Stimulated activated CD4-positive, alpha-beta T cell treated with anti-CD3 and anti-CD28 coated beads, TNF-alpha, amount 100 ng/mL, for 48 hours (primary cell): Measurements from ENCODE around the gene ATG12.
A peak's percentile ranks its signal among the peaks of the same experiment; 100 is the strongest.
"Not testable (repeated sequence)": the region's sequence is repeated elsewhere in the genome, so short reads cannot be mapped to it uniquely, and the experiment has no call there.

ENCODE experiments used
- DNase-seq, 3 donors: peaks; one replicate each; pipeline ENCODE4 v3.0.0-alpha.2; 2020; ENCODE audit warnings: low read depth in 3 of 3

ATG12 gene

GRCh38 chr5:115842952-115843351 is 1.6 kb upstream of the ATG12 start:
- no peak for DNase-seq

DNA sequence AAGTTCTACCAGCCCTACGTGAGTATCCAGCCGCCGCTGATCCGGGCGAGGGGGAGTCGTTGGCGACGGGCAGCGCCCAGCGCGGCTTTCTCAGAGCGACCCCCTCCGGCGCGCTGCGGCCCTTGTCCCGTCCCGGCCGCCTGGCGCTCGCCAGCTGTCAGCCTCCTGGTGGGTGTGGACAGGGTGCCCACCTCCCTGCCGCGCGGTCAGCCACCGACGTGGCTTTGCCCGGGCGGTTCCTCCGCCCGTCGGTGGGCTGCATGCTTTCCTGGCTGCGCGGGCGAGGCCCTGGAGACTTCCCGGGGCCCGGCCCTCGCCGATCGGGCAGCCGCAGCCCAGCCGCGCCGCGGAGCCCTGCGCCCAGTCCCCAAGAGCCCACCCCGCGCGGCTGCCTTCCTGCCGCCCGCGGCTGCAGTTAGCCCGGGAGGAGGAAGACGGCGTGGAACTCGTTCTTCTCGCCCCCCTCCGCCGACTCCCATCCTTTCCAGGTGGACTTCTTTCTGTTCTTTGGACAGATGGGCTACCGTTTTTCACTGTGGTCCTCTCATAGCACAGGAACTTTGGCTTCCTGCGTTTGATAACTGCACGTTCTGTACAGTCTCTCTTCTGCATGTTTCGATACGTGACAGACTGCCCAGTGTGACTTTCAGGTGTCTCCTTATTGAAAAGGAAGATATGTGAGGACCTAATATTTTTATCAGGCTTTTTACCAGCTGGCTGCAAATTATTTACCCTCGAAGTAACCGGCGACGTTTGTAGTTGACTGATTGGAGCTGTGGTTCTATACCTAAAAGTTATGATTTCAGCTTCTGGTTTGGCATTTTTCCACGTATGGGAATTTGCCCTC is 947 bp upstream of the ATG12 start:
- DNase-seq, result peak in 1 of 3 donors; percentile 7

GRCh38 chr5:115840873-115841272 is 492 bp downstream of the ATG12 start:
- DNase-seq, result no peak

DNA sequence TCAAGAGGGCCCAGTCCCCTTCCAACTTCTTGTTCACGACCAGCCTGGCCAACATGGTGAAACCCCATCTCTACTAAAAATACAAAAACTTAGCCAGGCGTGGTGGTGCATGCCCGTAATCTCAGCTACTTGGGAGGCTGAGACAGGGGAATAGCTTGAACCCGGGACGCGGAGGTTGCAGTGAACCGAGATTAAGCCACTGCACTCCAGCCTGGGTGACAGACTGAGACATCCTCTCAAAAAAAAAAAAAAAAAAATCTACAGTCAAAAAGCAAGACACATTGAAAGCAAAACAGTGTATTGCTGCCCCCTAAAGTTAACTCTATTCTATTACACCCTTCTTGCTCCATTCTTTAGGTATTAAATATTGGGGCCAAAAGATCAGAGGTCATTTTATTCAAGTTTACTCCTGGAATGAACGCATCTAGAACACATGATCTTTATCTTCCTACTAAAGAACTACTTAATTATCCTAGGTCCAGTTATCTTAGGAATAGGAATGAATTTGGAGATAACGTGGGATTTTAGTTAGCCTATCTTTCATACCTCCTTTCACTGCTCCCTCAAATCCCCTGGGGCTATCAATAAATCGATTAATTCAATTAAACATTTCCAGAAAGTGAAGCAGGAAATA is 2.4 kb downstream of the ATG12 start:
- DNase-seq, result no peak

GRCh38 chr5:115835481-115835880 is 5.9 kb downstream of the ATG12 start:
- no peak for DNase-seq

DNA sequence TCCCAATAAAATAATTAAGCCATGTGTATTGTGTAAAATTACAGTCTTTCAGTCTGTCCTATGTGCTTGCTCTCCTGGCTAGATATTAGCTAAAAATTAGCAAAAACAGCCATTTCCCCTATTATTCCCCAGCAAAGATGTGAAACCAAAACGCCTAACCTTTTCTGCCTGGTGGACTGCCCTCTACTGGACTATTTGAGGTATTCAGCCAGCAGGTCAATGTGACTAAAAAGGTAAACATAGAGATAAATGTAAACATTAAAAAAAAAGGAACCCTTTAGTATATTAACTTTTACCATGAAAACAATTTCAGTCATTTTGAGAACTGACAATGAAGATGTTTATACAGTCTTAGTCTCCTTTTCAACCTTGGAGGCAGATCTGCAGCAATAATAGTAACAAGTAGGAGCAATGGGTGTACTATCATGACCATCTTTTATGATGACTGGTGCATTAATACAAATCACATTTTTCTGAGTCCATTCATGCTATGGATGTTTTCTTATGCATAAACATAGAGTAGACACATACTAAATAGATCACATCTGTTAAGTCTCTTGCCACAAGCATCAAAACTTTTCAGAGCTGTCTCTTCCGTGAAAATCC is 10.1 kb downstream of the ATG12 start:
- DNase-seq, result no peak

GRCh38 chr5:115829913-115830312 is 11.5 kb downstream of the ATG12 start:
- DNase-seq, result no peak

DNA sequence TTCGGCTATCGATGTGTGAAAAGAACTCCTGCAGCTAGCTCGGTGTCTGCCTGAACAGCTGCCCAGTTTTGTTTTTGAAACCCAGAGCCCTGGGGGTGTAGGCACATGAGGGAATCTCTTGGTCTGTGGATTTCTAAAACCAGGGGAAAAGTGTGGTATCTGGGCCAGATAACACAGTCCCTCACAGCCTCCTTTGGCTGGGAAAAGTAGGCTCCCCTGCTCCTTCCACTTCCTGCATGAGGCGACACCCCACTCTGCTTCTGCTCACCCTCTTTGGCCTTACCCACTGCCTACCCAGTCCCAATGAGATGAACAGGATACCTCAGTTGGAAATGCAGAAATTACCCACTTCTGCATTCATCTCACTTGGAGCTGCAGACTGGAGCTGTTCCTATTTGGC is 15.4 kb downstream of the ATG12 start:
- no peak for DNase-seq

DNA sequence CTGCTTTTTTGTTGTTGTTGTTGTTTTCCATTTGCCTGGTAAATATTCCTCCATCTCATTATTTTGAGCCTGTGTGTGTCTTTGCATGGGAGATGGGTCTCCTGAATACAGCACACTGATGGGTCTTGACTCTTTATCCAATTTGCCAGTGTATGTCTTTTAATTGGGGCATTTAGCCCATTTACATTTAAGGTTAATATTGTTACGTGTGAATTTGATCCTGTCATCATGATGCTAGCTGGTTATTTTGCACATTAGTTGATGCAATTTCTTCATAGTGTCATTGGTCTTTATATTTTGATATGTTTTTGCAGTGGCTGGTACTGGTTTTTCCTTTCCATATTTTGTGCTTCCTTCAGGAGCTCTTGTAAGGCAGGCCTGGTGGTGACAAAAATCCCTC is 16.4 kb downstream of the ATG12 start:
- not testable (repeated sequence) for DNase-seq

GRCh38 chr5:115820846-115821245 is 20.5 kb downstream of the ATG12 start:
- no peak for DNase-seq

DNA sequence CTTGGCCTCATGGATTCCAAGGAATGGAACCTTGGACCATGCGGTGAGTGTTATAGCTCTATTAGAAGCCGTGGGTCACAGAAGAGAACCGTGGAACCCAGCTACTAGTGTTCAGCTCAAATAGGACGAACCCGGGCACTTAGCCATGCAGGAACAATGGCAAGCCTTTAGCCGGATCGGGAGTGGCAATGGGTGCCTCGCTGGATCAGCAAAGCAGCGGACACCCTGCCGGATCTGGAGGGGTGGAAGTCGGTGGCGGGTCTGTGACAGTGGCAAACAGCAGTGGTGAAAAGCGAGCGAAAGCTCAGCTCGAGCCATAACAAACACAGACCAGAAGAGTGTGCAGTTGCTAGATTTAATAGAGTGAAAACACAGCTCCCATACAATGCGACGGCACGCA is 22.5 kb downstream of the ATG12 start:
- no peak for DNase-seq

GRCh38 chr5:115817386-115817785 is 24.0 kb downstream of the ATG12 start:
- no peak for DNase-seq

DNA sequence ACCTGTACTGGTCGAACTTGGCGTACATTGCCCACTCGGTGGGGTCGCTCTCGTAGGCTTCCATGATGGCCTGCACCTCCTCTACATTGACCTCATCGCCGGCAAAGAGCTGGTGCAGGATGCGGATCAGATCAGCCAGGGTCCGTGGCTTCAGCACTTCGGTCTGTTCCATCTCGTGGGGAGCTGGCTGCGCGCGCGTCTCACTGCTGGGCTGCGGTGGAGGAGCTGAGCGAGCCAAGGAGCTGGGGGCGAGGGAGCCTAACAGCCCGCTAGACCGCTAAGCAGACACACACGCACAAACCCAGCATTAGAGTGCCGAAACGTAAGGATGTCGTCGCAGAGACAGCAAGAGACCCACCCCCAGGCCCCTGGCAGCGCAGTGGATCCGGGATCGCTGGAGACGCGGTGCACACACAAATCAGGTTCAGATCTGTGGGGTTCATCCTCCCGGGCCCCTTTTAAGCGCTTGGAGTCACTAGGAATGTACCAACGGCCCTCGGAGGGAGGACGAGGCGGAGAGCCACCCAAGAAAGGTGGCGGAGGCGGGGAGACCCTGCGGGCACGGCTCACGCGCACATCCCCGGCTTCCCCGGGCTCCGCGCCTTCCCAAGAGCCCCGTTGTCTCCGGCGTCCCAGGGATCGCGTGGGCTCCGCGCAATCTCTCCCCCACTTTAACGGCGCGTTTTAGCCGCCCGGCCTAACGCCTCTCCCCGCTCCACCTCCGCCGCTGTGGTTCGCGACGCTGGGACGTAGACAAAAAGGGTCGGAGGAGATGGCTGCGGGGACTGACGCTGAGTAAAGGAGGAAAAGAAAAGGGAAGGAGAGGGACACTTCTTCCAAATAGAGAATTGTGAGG is 24.9 kb downstream of the ATG12 start, which contains the start of gene CDO1:
Gene CDO1 (minus strand): TSS at position 434 of the 856 bp plus-strand sequence. CDS start 262 bp downstream, at position 172.
- no peak for DNase-seq

DNA sequence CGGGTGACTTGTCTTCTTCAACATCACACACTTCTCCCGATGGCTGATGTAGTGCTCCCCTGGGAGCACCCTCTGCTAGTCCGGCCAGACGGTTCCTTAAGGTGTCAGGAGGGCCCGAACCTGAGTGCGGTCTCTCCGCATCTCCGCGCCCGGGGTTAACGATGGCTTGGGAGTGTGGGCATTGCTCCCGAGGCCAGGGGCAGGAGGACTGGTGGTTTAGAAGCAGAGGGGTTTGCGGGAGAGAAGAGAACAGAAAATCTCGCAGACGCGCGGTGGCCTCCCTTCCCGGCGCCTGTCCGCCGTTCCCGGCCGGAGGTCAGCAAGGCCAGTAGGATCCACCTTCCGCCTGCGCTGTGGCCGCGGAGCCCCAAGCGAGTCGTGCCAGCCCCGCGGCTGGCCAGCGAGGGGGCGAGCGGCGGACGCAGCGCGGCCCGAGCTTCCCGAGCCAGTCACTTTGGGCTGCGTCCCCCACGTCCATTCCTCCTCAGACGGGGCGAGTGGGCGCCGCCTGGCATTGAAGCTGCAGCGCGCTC is 25.6 kb downstream of the ATG12 start:
- no peak for DNase-seq

- no peak for DNase-seq
Measured at GRCh38 chr5:115815006-115815692, 26.2 kb downstream of the ATG12 start.

DNA sequence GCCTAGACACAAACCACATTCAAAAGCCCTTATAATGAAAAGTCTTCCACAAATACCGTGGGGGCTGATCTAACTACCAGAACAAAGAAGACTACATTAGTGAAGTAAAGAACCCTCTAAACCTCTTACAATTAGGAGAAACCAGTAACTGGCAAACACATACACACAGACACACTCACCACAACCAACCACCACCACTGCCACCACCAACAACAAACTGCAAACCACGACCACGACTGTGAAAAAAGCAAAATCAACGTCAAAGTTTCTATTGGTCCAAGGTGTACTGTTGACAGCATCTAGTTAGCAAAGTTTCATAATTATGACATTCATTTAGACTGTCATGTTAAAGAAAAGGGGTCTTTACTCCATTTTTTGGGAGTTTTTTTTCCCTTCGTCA is 27.6 kb downstream of the ATG12 start:
- no peak for DNase-seq

DNA sequence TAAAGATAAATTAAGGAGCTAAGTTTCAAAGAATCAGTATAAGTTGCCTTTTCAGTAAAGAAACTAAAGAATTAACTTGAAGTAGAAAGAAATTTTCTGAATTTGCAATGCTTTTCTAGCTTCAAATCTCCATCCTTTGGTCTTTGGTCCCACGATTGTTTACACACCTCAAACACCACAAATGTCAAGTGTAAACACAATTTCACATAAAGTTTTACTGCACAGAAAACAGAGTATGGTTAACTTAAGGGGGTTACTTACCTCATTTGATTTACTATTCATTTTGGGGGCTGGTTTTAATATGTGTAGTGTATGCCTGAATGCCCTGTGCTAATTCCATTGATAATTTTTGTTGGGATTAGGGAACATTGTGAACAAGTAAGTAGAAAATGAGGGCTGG is 29.0 kb downstream of the ATG12 start:
- DNase-seq, result no peak

DNA sequence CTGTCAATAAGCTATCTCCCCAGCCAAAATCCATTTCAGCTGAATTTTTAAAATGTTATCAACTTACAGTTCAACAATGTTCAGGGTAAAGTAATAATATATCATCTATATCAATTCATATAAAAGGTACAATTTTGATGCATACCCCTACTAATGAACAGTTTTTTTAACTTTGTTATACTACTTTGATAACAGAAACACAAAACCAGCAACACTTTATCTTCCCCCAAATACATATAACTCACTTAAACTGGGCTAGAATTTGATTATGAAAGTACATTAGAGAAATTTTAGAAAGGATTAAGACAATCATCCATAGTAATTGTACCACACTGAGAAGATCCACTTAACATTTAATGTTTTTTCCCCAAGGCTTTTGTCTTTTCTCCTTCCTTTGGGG is 30.0 kb downstream of the ATG12 start:
- no peak for DNase-seq

GRCh38 chr5:115810761-115811160 is 30.6 kb downstream of the ATG12 start:
- DNase-seq, result no peak

- no peak for DNase-seq
Measured at GRCh38 chr5:115809946-115810345, 31.4 kb downstream of the ATG12 start.

DNA sequence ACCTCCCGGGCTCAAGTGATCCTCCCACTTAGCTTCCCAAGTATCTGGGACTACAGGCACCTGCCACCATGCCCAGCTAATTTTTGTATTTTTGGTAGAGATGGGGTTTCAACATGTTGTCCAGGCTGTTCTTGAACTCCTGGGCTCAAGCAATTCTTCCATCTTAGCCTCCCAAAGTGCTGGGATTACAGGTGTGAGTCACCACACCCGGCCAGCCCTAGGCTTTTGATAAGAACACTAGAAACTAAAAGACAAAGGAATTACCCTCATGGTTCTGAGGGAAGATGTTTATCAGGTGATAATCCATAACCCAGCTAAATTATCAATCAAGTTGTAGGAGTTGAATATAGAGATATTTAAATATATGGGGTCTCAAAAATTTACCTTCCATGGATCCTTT is 33.3 kb downstream of the ATG12 start:
- not testable (repeated sequence) for DNase-seq
